ENCODE data around the gene TPM4.
A peak's percentile ranks its signal among the peaks of the same experiment; 100 is the strongest.

Gene TPM4

GRCh38 chr19:16070366-16070990, 5.8 kb upstream of the TPM4 start:
- peak; percentile 82 to 87 (median 83) for DNase-seq
- Histone ChIP-seq H3K27me3 (replicated peaks; ENCODE audit: control insufficient read depth, insufficient read depth, low read length, poor library complexity, severe bottlenecking) (no peaks in the 10 kb centered on the region), H3K36me3 (ENCODE audit: control insufficient read depth, insufficient read depth, low read length) (no peaks in the 10 kb centered on the region), H3K4me3 (ENCODE audit: insufficient read depth, low read depth, low read length, poor library complexity, severe bottlenecking) (peak overlapping the region; percentile 30), H3K27ac (ENCODE audit: insufficient read depth, low read length, poor library complexity, severe bottlenecking) (peak overlapping the region; percentile 86), H3K4me1 (ENCODE audit: control insufficient read depth, insufficient read depth, low read length, poor library complexity, severe bottlenecking) (peaks cover 38% of the 10 kb centered on the region), H3K9me3 (ENCODE audit: control insufficient read depth, low read length) (no peaks in the 10 kb centered on the region)

GRCh38 chr19:16071072-16071691, 5.1 kb upstream of the TPM4 start:
- Histone ChIP-seq H3K4me1 (ENCODE audit: control insufficient read depth, insufficient read depth, low read length, poor library complexity, severe bottlenecking) (peaks cover 43% of the 10 kb centered on the region), H3K9me3 (ENCODE audit: control insufficient read depth, low read length) (no peaks in the 10 kb centered on the region), H3K27me3 (replicated peaks; ENCODE audit: control insufficient read depth, insufficient read depth, low read length, poor library complexity, severe bottlenecking) (no peaks in the 10 kb centered on the region), H3K4me3 (ENCODE audit: insufficient read depth, low read depth, low read length, poor library complexity, severe bottlenecking) (no peak overlapping the region), H3K27ac (ENCODE audit: insufficient read depth, low read length, poor library complexity, severe bottlenecking) (peak overlapping the region; percentile 86), H3K36me3 (ENCODE audit: control insufficient read depth, insufficient read depth, low read length) (no peaks in the 10 kb centered on the region)
- DNase-seq, result no peak

- DNase-seq, result no peak
- Histone ChIP-seq H3K4me1 (ENCODE audit: control insufficient read depth, insufficient read depth, low read length, poor library complexity, severe bottlenecking) (peaks cover 53% of the 10 kb centered on the region), H3K9me3 (ENCODE audit: control insufficient read depth, low read length) (no peaks in the 10 kb centered on the region), H3K4me3 (ENCODE audit: insufficient read depth, low read depth, low read length, poor library complexity, severe bottlenecking) (no peak overlapping the region), H3K27me3 (replicated peaks; ENCODE audit: control insufficient read depth, insufficient read depth, low read length, poor library complexity, severe bottlenecking) (no peaks in the 10 kb centered on the region), H3K36me3 (ENCODE audit: control insufficient read depth, insufficient read depth, low read length) (no peaks in the 10 kb centered on the region), H3K27ac (ENCODE audit: insufficient read depth, low read length, poor library complexity, severe bottlenecking) (no peak overlapping the region)
Observed at GRCh38 chr19:16073481-16073880, 2.8 kb upstream of the TPM4 start.

- Histone ChIP-seq H3K27ac (ENCODE audit: insufficient read depth, low read length, poor library complexity, severe bottlenecking) (peak overlapping the region; percentile 44), H3K36me3 (ENCODE audit: control insufficient read depth, insufficient read depth, low read length) (no peaks in the 10 kb centered on the region), H3K27me3 (replicated peaks; ENCODE audit: control insufficient read depth, insufficient read depth, low read length, poor library complexity, severe bottlenecking) (no peaks in the 10 kb centered on the region), H3K4me1 (ENCODE audit: control insufficient read depth, insufficient read depth, low read length, poor library complexity, severe bottlenecking) (peaks cover 54% of the 10 kb centered on the region), H3K9me3 (ENCODE audit: control insufficient read depth, low read length) (no peaks in the 10 kb centered on the region), H3K4me3 (ENCODE audit: insufficient read depth, low read depth, low read length, poor library complexity, severe bottlenecking) (no peak overlapping the region)
- DNase-seq, result no peak
Observed at GRCh38 chr19:16073988-16074387, 2.3 kb upstream of the TPM4 start.

DNA sequence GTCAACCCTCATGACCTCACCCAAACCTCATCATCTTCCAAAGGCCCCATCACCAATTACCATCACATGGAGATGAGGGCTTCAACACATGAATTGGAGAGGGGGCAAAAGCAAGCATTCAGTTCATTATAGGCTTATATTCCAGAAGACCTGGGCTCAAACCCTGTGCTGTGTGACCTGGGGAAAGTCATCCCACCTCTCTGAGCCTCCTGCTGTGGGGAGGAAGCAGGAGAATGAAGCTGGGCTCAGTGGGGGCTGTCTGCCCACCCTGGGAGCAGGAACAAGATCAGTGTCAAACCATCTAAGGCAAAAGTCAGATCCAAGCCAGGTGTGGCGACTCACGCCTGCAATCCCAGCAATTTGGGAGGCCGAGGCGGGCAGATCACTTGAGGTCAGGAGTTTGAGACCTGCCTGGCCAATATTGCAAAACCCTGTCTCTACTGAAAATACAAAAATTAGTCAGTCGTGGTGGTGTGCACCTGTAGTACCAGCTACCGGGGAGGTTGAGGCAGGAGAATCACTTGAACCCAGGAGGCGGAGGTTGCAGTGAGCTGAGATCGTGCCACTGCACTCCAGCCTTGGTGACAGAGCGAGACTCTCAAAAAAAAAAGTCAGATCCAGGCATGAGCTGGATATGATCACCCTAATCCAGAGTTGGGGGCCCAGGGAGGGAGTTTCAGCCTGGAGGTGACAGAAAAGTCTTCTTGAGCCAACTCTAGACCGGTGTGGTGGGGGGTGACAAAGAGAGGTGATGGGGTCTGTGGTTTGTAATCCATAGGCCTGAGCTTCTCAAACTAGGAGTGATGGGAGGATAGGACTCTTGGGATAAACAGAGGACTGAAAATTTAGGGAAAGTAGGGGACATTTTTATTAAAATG, 1.6 kb upstream of the TPM4 start:
- H3K4me1 ChIP-seq (ENCODE audit: control insufficient read depth, insufficient read depth, low read length, poor library complexity, severe bottlenecking), result peaks cover 50% of the 10 kb centered on the region
- no peaks in the 10 kb centered on the region for H3K27me3 ChIP-seq (replicated peaks; ENCODE audit: control insufficient read depth, insufficient read depth, low read length, poor library complexity, severe bottlenecking)
- H3K27ac ChIP-seq (ENCODE audit: insufficient read depth, low read length, poor library complexity, severe bottlenecking), result peak overlapping the region; percentile 89
- H3K9me3 ChIP-seq (ENCODE audit: control insufficient read depth, low read length), result no peaks in the 10 kb centered on the region
- H3K4me3 ChIP-seq (ENCODE audit: insufficient read depth, low read depth, low read length, poor library complexity, severe bottlenecking), result no peak overlapping the region
- no peak for DNase-seq
- no peaks in the 10 kb centered on the region for H3K36me3 ChIP-seq (ENCODE audit: control insufficient read depth, insufficient read depth, low read length)

GRCh38 chr19:16075430-16076153, 703 bp upstream of the TPM4 start:
- Histone ChIP-seq H3K27me3 (replicated peaks; ENCODE audit: control insufficient read depth, insufficient read depth, low read length, poor library complexity, severe bottlenecking) (no peaks in the 10 kb centered on the region), H3K4me1 (ENCODE audit: control insufficient read depth, insufficient read depth, low read length, poor library complexity, severe bottlenecking) (peaks cover 51% of the 10 kb centered on the region), H3K36me3 (ENCODE audit: control insufficient read depth, insufficient read depth, low read length) (no peaks in the 10 kb centered on the region), H3K27ac (ENCODE audit: insufficient read depth, low read length, poor library complexity, severe bottlenecking) (peak overlapping the region; percentile 89), H3K4me3 (ENCODE audit: insufficient read depth, low read depth, low read length, poor library complexity, severe bottlenecking) (peak overlapping the region; percentile 92), H3K9me3 (ENCODE audit: control insufficient read depth, low read length) (no peaks in the 10 kb centered on the region)
- no peak for DNase-seq

DNA sequence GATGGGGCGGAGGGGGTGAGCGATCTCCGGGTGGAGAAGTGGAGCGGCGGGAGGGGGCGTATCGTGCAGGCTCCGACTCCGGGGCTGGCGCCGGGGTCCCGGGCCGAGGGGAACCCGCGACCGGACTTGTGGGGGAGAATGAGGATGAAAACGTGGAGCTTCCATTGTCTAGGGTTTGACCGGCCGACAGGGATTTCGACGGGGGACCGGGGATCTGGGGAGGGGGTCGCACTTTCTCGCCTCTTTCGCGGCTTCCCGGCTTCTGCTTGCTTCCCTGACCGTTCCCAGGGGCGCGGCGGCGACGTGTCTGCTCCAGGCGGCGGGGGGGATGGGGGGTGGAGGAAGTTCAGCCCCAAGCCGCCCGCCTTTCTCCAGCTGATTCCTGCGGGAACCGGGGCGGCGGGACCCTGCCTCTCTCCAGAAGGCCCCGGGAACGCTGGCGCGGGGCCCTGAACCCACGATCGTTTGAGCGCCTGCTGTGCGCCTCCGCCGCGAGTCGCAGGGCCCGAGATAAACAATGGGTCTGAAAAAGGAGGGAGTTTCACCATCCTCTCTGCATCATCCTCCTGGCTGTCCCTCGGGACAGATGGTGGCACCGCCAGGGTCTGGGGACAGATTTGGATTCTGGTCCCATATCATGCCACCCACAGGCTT, 790 bp downstream of the TPM4 start:
- Histone ChIP-seq H3K4me1 (ENCODE audit: control insufficient read depth, insufficient read depth, low read length, poor library complexity, severe bottlenecking) (peaks cover 47% of the 10 kb centered on the region), H3K27me3 (replicated peaks; ENCODE audit: control insufficient read depth, insufficient read depth, low read length, poor library complexity, severe bottlenecking) (no peaks in the 10 kb centered on the region), H3K9me3 (ENCODE audit: control insufficient read depth, low read length) (no peaks in the 10 kb centered on the region), H3K27ac (ENCODE audit: insufficient read depth, low read length, poor library complexity, severe bottlenecking) (peak overlapping the region; percentile 89), H3K4me3 (ENCODE audit: insufficient read depth, low read depth, low read length, poor library complexity, severe bottlenecking) (peak overlapping the region; percentile 92), H3K36me3 (ENCODE audit: control insufficient read depth, insufficient read depth, low read length) (peaks cover 10% of the 10 kb centered on the region)
- no peak for DNase-seq

DNA sequence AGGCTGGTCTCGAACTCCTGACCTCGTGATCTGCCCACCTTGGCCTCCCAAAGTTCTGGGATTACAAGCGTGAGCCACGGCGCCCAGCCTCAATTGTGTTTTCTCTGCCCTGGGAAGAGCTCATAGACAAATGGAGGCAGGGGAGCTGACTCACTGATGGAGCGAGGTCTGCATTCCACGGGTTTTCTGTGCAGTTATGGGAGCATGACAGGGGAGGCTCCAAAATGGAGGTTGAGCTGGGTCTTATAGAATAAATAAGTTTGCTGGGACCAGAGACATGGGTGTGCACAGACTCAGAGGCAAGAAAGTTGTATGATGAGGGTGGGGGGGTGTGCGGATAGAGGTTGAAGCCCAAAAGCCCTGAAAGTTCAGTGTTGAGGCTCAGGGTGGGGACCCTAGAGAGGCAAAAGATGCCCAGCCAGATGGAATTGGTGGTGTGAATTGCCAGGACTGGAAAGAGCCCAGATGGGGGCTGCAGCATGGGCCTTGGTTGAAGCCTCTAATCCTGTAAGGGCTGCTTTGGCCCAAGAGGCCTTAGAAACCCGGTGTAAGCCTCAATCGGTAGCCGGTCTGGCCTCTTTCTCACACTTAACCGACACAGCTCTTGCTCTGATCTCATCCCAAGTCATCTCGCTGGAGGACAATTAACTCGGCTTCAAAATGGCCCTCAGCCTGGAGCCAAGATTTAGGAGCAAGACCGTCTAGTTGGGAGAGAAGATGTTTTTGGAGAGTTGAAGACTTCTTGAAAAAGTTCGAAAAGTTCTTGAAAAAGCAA, 1.9 kb downstream of the TPM4 start:
- no peaks in the 10 kb centered on the region for H3K9me3 ChIP-seq (ENCODE audit: control insufficient read depth, low read length)
- DNase-seq, result no peak
- H3K4me3 ChIP-seq (ENCODE audit: insufficient read depth, low read depth, low read length, poor library complexity, severe bottlenecking), result peak overlapping the region; percentile 92
- peaks cover 45% of the 10 kb centered on the region for H3K4me1 ChIP-seq (ENCODE audit: control insufficient read depth, insufficient read depth, low read length, poor library complexity, severe bottlenecking)
- H3K36me3 ChIP-seq (ENCODE audit: control insufficient read depth, insufficient read depth, low read length), result peaks cover 20% of the 10 kb centered on the region
- H3K27ac ChIP-seq (ENCODE audit: insufficient read depth, low read length, poor library complexity, severe bottlenecking), result peak overlapping the region; percentile 89
- H3K27me3 ChIP-seq (replicated peaks; ENCODE audit: control insufficient read depth, insufficient read depth, low read length, poor library complexity, severe bottlenecking), result no peaks in the 10 kb centered on the region

All from effector memory CD4-positive, alpha-beta T cell (primary cell).